ENCODE results near the gene MAPK12. TPM values are rescaled to one million over a fixed set of nuclear protein-coding genes. Genes with fewer than 3 reads are reported as not detected.

The MAPK12 gene
- 10 to 100 TPM; 12.0 to 13.8 TPM for total RNA-seq

- CTCF ChIA-PET, result interaction anchor here (1.3 to 2.7 kb wide), 7 partner anchors 10 to 138 kb away, joined by 3 to 11 read pairs (median 4); partner anchors contain the start of gene TUBGCP6
- POLR2A ChIA-PET, result interaction anchor here (2.1 kb wide), 1 partner anchor 11 kb away, joined by 7 read pairs; the partner anchor contains the start of gene HDAC10
These were observed at the start of gene MAPK12 for GRCh38 chr22:50261615-50262459. Gene MAPK12, minus strand, starts transcription at chr22:50261683. Its CDS starts 174 bp downstream, at chr22:50261509.

GRCh38 chr22:50310949-50311444 lies 49.5 kb upstream of the MAPK12 start:
- CTCF ChIA-PET, result interaction anchor here (1.2 kb wide), 2 partner anchors 31 to 59 kb away, joined by 3 read pairs; no protein-coding TSS in a partner anchor

GRCh38 chr22:50310031-50310722 lies 48.7 kb upstream of the MAPK12 start:
- CTCF ChIA-PET, result interaction anchor here (1.2 kb wide), 1 partner anchor 32 kb away, joined by 3 read pairs; no protein-coding TSS in a partner anchor
- POLR2A ChIA-PET, result no interaction called here

More at GRCh38 chr22:50310949-50311444, 49.5 kb upstream of the MAPK12 start:
- POLR2A ChIA-PET, result no interaction called here

GRCh38 chr22:50309601-50309991 lies 48.1 kb upstream of the MAPK12 start:
- ChIA-PET POLR2A (interaction anchor here (0.6 kb wide), 1 partner anchor 190 kb away, joined by 3 read pairs; no protein-coding TSS in a partner anchor), CTCF (interaction anchor here (1.2 kb wide), 1 partner anchor 33 kb away, joined by 3 read pairs; no protein-coding TSS in a partner anchor)

- POLR2A ChIA-PET, result interaction anchor here (0.6 kb wide), 1 partner anchor 190 kb away, joined by 3 read pairs; no protein-coding TSS in a partner anchor
These were observed 47.6 kb upstream of the MAPK12 start for GRCh38 chr22:50308986-50309600.

GRCh38 chr22:50308597-50308935 lies 47.1 kb upstream of the MAPK12 start:
- CTCF ChIA-PET, result no interaction called here
- POLR2A ChIA-PET, result no interaction called here

More at GRCh38 chr22:50308986-50309600, 47.6 kb upstream of the MAPK12 start:
- CTCF ChIA-PET, result no interaction called here

GRCh38 chr22:50307890-50308596 lies 46.6 kb upstream of the MAPK12 start:
- CTCF ChIA-PET, result interaction anchor here (1.1 kb wide), 1 partner anchor 20 kb away, joined by 3 read pairs; no protein-coding TSS in a partner anchor

GRCh38 chr22:50306753-50307749 lies 45.6 kb upstream of the MAPK12 start, which contains the start of gene PLXNB2:
Gene PLXNB2, minus strand, starts transcription at chr22:50307646. Its CDS starts 17,062 bp downstream, at chr22:50290584.
- CTCF ChIA-PET, result interaction anchor here (0.9 to 2.5 kb wide), 7 partner anchors 8 to 54 kb away, joined by 3 to 6 read pairs (median 3); no protein-coding TSS in a partner anchor
- POLR2A ChIA-PET, result interaction anchor here (0.5 kb wide), 1 partner anchor 12 kb away, joined by 6 read pairs; no protein-coding TSS in a partner anchor

More at GRCh38 chr22:50307890-50308596, 46.6 kb upstream of the MAPK12 start:
- POLR2A ChIA-PET, result no interaction called here

GRCh38 chr22:50305923-50306566 lies 44.6 kb upstream of the MAPK12 start:
- ChIA-PET POLR2A (interaction anchor here (1.2 kb wide), 1 partner anchor 9 kb away, joined by 3 read pairs; no protein-coding TSS in a partner anchor), CTCF (interaction anchor here (0.9 to 2.5 kb wide), 5 partner anchors 9 to 53 kb away, joined by 3 to 6 read pairs (median 3); no protein-coding TSS in a partner anchor)

GRCh38 chr22:50305393-50305922 lies 44.0 kb upstream of the MAPK12 start:
- ChIA-PET CTCF (interaction anchor here (0.6 to 2.5 kb wide), 3 partner anchors 10 to 82 kb away, joined by 3 to 6 read pairs (median 3); no protein-coding TSS in a partner anchor), POLR2A (interaction anchor here (1.2 kb wide), 1 partner anchor 9 kb away, joined by 3 read pairs; no protein-coding TSS in a partner anchor)

GRCh38 chr22:50304528-50305392 lies 43.3 kb upstream of the MAPK12 start:
- CTCF ChIA-PET, result interaction anchor here (0.6 to 2.5 kb wide), 2 partner anchors 10 to 81 kb away, joined by 3 to 6 read pairs; no protein-coding TSS in a partner anchor
- POLR2A ChIA-PET, result interaction anchor here (1.2 kb wide), 1 partner anchor 10 kb away, joined by 3 read pairs; no protein-coding TSS in a partner anchor

- ChIA-PET POLR2A (no interaction called here), CTCF (interaction anchor here (1.0 kb wide), 1 partner anchor 11 kb away, joined by 3 read pairs; no protein-coding TSS in a partner anchor)
These were observed 42.5 kb upstream of the MAPK12 start for GRCh38 chr22:50303848-50304527.

- POLR2A ChIA-PET, result no interaction called here
- CTCF ChIA-PET, result interaction anchor here (1.0 kb wide), 1 partner anchor 11 kb away, joined by 3 read pairs; no protein-coding TSS in a partner anchor
These were observed 42.0 kb upstream of the MAPK12 start for GRCh38 chr22:50303515-50303847.

- ChIA-PET POLR2A (no interaction called here), CTCF (interaction anchor here (0.6 to 1.1 kb wide), 3 partner anchors 13 to 26 kb away, joined by 3 to 5 read pairs (median 3); partner anchors contain the start of gene DENND6B)
These were observed 41.1 kb upstream of the MAPK12 start for GRCh38 chr22:50302564-50302963.
